Skeletal muscle satellite cell (primary cell): Measurements from ENCODE around the gene SEPTIN5.

ENCODE experiments used
- H3K27me3 ChIP-seq: 2 replicates; pipeline ENCODE4 v1.7.0; 2013; ENCODE audit warnings: low read length; ENCODE audit not compliant: control insufficient read depth, insufficient read depth
- H3K36me3 ChIP-seq: 2 replicates; pipeline ENCODE4 v1.7.0; 2013; ENCODE audit warnings: mild to moderate bottlenecking, control low read depth, low read length; ENCODE audit not compliant: insufficient read depth
- H3K4me1 ChIP-seq: 2 replicates; pipeline ENCODE4 v1.7.0; 2013; ENCODE audit warnings: low read length; ENCODE audit not compliant: control insufficient read depth, insufficient read depth
- H3K4me2 ChIP-seq: 2 replicates; pipeline ENCODE4 v1.7.0; 2013; ENCODE audit warnings: mild to moderate bottlenecking, low read length
- H3K4me3 ChIP-seq: 2 replicates; pipeline ENCODE4 v1.7.0; 2013; ENCODE audit warnings: low read length
- H3K9ac ChIP-seq: 2 replicates; pipeline ENCODE4 v1.7.0; 2013; ENCODE audit warnings: mild to moderate bottlenecking, low read depth, low read length, moderate library complexity
- H3K9me3 ChIP-seq: replicated peaks from 2 replicates; pipeline ENCODE4 v1.7.0; 2013; ENCODE audit warnings: mild to moderate bottlenecking, control low read depth, low read length

Gene SEPTIN5

DNA sequence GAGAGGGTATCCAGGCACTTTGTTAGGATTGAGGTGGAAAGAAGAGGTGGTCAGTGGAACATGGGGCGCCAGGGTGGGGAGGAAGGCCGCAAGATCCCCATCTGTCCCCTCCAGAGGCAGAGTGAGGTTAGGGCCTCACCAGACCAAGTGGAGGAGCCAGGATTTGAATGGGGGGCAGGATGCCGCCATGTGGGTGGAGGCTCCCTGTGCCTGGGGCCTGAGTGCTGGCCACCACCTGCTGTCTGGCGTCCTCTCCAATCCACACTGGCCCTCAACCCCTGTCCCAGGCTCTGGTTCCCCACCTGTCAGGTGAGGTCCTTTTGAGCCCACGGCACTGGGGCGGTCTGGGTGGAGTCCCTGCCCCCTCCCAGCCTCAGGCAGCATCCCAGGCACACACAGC, 28.8 kb downstream of the SEPTIN5 start:
- Histone ChIP-seq H3K4me1 (peaks cover 23% of the 10 kb centered on the region), H3K9ac (no peak overlapping the region), H3K4me2 (no peak overlapping the region), H3K27me3 (no peaks in the 10 kb centered on the region), H3K9me3 (no peaks in the 10 kb centered on the region), H3K36me3 (no peaks in the 10 kb centered on the region), H3K4me3 (no peak overlapping the region)

DNA sequence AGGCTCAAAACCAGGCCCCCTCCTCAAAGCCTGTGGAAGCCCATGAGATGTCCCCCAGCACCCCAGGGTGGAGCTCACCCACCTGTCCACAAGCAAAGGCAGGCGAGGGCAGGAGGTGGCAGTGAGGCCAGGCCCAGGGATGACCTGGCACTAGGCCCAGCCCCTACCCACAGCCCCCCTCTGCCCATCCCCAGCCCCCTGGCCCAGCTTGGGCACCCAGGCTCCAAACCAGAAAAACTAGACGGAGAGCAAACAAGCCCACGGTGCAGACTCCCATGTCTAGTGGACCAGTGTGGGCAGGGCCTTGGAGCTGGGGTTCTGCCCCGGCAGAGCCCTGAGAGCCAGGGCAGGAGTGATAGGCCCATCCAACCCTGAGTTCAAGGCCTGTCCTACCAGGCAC, 29.3 kb downstream of the SEPTIN5 start:
- H3K4me3 ChIP-seq, result no peak overlapping the region
- no peaks in the 10 kb centered on the region for H3K27me3 ChIP-seq
- H3K4me1 ChIP-seq, result peaks cover 23% of the 10 kb centered on the region
- no peak overlapping the region for H3K4me2 ChIP-seq
- no peak overlapping the region for H3K9ac ChIP-seq
- H3K36me3 ChIP-seq, result no peaks in the 10 kb centered on the region
- H3K9me3 ChIP-seq, result no peaks in the 10 kb centered on the region

DNA sequence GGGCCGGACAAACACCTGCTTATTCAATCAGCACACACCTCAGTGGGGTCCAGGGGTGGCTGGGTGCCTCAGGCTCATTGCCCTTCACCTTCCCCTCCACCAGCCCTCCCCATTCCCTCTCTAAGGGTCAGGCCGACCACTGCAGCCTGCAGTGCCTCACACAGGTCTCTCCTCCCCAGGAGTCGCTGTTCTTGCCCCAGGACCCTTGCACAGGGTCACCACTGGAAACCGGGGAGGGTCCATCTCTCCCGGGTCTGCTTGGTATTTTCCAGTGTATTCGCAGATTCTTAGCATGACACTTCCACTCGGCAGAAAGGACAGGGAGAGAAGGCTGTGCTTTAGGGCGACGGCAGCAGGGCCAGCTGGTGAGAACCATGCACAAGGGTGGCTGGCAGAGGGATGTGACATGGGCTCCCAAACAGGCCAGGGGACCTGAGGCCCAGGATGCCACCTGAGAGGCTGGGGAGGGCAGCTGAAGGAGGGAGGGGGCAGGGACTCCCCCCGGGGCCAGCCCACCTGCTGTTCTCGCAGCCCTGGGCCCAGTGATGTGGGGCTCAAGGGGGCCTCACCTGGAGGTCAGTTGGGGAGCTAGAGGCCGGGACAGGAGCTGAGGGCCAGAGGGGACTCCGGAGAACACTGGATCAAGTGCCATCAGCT, 30.2 kb downstream of the SEPTIN5 start:
- H3K9ac ChIP-seq, result peak overlapping the region; percentile 18
- no peaks in the 10 kb centered on the region for H3K9me3 ChIP-seq
- H3K36me3 ChIP-seq, result no peaks in the 10 kb centered on the region
- H3K4me3 ChIP-seq, result no peak overlapping the region
- no peaks in the 10 kb centered on the region for H3K27me3 ChIP-seq
- peaks cover 25% of the 10 kb centered on the region for H3K4me1 ChIP-seq
- no peak overlapping the region for H3K4me2 ChIP-seq

DNA sequence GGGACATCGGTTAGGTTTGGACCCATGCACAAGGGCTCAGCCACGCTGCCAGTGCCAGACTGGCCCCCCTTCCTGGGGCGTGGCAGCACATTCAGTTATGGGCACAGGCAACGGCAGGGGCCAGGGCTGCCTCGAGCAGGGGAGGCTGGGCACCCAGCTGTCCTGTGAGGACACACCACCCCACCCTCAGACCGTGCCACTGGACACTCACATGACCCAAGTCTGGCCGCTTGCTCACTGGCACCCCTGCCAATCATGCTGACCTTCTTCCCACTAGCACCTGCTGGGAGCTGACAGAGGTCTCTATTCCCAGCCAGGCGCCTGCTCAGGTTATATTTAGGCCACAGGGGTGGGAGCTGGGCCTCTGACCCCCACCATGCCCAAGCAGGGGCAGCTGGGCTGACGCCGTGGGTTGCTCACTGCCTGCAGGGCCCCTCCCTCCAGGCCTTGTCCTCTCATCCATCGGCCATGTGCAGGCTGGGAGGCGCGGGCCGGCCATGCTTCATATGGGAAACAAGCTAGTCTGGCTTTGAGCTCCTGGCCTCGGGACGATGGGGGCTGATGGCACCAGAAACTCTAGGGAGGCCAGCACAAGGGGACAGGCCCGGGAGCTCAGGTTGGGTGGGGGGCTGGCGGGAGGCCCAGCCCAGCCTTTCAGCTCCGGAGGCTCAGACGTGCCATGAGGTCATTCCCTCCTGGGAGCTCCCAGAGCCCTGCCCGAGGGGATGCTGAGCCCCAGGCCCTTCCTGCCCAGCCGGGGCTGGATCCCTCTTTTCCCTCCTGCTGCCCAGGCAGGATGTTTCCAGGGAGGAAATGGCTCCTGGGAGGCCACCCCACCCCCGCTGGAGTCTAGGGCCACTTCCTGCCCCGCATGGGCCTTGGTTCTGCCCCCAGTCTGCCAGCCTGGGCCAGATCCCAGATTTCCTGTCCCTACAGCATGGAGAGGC, 31.1 kb downstream of the SEPTIN5 start:
- Histone ChIP-seq H3K9ac (peak overlapping the region; percentile 66), H3K4me1 (peaks cover 33% of the 10 kb centered on the region), H3K36me3 (no peaks in the 10 kb centered on the region), H3K4me3 (no peak overlapping the region), H3K27me3 (no peaks in the 10 kb centered on the region), H3K9me3 (no peaks in the 10 kb centered on the region), H3K4me2 (no peak overlapping the region)

DNA sequence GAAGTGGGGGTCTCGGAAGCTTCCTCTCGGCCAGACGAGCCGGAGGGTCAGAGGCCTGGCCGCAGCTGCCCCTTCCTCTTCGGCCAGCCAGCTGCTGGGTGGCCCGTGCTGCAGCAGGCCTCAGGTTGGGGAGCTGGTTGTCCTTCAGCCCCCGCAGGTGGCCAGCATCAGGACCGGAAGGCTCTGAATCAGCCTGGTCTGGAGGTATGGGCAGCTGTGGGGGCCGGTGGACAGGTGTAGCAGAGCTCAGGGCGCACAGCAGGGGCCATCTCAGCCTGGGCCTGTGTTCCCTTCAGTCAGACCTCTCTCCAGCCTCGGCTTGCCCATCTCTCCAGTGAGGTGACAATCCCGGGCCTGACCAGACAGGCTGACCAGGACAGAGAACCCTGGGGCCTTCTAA, 32.4 kb downstream of the SEPTIN5 start:
- peaks cover 37% of the 10 kb centered on the region for H3K4me1 ChIP-seq
- H3K4me2 ChIP-seq, result no peak overlapping the region
- no peak overlapping the region for H3K9ac ChIP-seq
- no peaks in the 10 kb centered on the region for H3K27me3 ChIP-seq
- no peaks in the 10 kb centered on the region for H3K36me3 ChIP-seq
- H3K9me3 ChIP-seq, result no peaks in the 10 kb centered on the region
- H3K4me3 ChIP-seq, result no peak overlapping the region

DNA sequence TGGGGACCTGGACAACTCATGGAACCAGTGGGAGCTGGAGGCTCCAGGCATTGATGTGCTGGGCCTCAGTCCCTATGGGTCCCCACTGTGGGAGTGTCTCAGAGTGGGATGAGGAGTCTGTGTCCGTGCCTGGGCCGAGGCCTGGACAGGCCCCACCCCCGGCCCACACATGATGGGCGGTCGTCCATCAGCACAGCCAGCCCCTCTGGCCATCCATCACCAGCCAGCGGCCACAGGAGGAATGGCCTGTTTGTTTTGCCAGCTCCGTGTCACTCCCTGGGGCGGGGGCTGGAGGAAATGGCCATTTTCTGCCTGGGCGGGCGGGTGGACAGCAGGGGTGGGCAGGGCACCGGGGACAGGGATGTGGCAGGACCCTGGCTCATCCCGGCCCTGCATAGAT, 33.2 kb downstream of the SEPTIN5 start:
- Histone ChIP-seq H3K36me3 (no peaks in the 10 kb centered on the region), H3K4me1 (peaks cover 37% of the 10 kb centered on the region), H3K27me3 (no peaks in the 10 kb centered on the region), H3K9ac (no peak overlapping the region), H3K4me3 (no peak overlapping the region), H3K4me2 (no peak overlapping the region), H3K9me3 (no peaks in the 10 kb centered on the region)

DNA sequence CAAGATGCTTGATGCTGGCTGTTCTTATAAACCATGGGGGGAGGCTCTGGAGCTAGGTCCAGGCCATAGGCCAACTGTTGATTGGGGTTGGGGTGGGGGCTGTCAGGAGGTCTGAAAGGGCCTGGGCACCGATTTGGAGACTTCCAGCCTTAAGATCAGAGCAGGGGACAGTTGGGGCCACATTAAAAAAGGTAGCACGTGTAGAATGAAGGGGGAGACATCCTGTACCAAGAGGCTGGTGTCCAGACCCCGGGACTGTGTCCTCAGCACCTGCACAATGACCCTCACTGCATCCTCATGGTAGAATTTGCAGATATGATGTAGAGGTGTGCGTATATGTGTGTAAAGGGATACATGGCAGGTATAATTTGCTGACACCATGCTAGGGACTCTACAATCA, 33.8 kb downstream of the SEPTIN5 start:
- H3K36me3 ChIP-seq, result no peaks in the 10 kb centered on the region
- H3K9me3 ChIP-seq, result no peaks in the 10 kb centered on the region
- no peaks in the 10 kb centered on the region for H3K27me3 ChIP-seq
- peaks cover 37% of the 10 kb centered on the region for H3K4me1 ChIP-seq
- no peak overlapping the region for H3K4me3 ChIP-seq
- H3K4me2 ChIP-seq, result no peak overlapping the region
- H3K9ac ChIP-seq, result no peak overlapping the region

DNA sequence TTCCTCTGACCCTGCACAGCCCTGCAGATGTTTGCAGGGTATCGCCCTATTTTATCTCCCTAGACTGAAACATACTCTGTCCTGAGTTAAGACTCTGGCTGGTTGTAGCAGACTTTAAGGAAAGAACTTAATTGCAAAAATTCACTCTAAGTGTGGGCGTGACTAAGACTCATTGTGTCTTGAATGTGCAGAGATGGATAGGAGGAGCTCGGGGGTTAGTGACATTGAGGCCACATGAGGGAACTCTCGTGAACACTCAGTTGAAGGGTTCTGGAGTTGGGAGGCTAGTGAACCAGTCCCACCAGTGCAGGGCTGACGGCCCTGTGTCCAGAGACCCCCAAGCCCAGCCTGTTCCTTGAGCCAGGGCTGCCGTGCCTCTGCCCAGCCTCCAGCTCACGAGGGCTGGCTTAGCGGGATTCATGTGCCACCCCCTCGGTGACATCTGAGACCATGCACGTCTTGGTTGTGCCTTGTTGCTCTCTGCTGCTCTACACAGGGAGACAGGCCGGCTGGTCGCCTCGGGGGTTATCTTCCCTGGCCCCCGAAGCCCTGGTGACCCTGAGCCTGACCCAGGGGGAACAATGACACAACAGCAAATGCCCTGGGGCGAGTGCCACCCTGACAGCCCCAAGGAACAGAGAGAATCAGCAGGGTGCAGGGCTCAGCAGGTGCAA, 34.8 kb downstream of the SEPTIN5 start:
- Histone ChIP-seq H3K9ac (no peak overlapping the region), H3K4me1 (peaks cover 37% of the 10 kb centered on the region), H3K36me3 (no peaks in the 10 kb centered on the region), H3K4me2 (no peak overlapping the region), H3K9me3 (no peaks in the 10 kb centered on the region), H3K4me3 (no peak overlapping the region), H3K27me3 (peaks cover 9% of the 10 kb centered on the region)

DNA sequence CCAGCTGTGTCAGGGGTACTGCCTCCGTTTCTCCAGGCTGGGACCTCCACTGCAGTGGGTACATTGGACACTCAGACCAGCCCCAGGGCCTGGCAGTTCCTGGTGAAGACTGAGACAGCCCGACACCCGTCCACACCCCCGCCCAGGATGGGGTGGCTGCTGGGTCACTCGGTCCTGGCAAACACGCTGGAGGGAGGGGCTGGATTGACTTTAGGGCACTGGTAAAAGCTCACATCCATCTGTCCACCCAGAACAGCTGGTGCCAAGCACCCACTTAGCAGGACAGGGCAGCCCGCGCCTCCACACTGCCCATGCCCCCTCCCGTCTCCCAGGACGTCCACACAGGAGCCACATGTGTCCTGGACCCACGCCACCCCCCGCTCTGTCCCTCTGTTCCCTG, 35.6 kb downstream of the SEPTIN5 start:
- Histone ChIP-seq H3K4me1 (peaks cover 36% of the 10 kb centered on the region), H3K27me3 (peaks cover 17% of the 10 kb centered on the region), H3K36me3 (no peaks in the 10 kb centered on the region), H3K9me3 (no peaks in the 10 kb centered on the region), H3K4me2 (no peak overlapping the region), H3K4me3 (no peak overlapping the region), H3K9ac (no peak overlapping the region)

DNA sequence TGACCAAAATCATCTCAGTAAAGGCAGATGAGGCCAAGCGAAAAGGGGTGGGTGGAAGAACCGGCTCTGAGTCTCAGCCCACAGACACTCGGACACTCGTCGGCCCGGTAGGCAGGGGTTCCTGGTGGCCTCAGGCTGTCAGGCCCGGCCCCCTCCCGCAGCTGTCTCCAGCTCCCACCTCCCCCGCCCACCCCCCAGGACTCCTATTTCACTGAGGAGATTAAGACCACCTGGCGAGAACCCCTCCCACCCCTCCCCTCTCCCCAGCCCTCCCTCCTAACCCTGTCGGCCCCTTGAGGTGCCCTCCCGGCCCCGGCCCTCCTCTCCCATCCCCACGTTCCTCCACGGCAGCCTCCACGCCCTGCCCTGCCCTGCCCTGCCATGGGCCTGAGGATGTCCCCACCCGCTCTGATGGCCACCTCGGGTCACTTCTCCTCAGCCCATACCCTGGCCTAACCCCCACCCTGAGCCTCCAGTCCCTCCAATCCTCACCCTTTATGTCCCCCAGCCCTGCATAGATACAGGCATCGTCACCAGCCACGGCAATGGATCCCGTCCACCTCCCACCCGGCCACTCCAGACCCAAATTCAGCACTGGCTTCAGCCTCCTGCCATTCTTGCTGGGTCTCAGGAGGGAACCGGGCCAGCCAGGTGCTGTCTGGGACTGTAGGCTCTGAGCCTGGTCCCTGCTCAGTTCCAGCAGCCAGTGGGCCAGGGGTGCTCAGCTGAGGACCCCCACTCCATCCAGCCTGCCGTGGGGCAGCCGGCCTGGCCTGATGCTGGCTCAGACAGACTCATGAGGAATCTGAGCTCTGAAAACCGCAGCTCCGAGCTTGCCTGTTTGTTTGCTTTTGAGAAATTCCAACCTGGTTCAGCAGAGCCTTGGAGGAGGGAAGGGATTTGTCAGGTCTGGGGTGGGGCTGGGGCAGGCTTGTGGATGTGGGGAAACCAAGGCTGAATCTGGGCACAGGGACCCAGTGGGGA, 36.5 kb downstream of the SEPTIN5 start:
- Histone ChIP-seq H3K9me3 (no peaks in the 10 kb centered on the region), H3K4me1 (peaks cover 26% of the 10 kb centered on the region), H3K9ac (no peak overlapping the region), H3K36me3 (no peaks in the 10 kb centered on the region), H3K4me3 (no peak overlapping the region), H3K4me2 (no peak overlapping the region), H3K27me3 (peaks cover 21% of the 10 kb centered on the region)
